Activated CD8-positive, alpha-beta memory T cell treated with anti-CD3 and anti-CD28 coated beads, Interleukin-2, amount 50 U/mL, for 1 hour (primary cell): Measurements from ENCODE around the gene CMTM2.

Experiments
- DNase-seq: peaks from one replicate; pipeline ENCODE4 v3.0.0-alpha.2; 2020; ENCODE audit errors: extremely low read depth

CMTM2 gene

GRCh38 chr16:66578651-66579531 is at the start of gene CMTM2:
Gene CMTM2 (plus strand): TSS chr16:66579463. CDS start chr16:66579608, 145 bp downstream.
- no peak for DNase-seq

- DNase-seq = no peak
These were observed 49.8 kb upstream of the CMTM2 start for GRCh38 chr16:66529475-66529874.

- DNase-seq = no peak
These were observed 44.9 kb upstream of the CMTM2 start for GRCh38 chr16:66534376-66534799.

GRCh38 chr16:66536525-66536924 is 42.7 kb upstream of the CMTM2 start:
- no peak for DNase-seq

- DNase-seq = no peak
These were observed 42.0 kb upstream of the CMTM2 start for GRCh38 chr16:66537236-66537635.

GRCh38 chr16:66538910-66539309 is 40.4 kb upstream of the CMTM2 start:
- DNase-seq = no peak

- no peak for DNase-seq
These were observed 39.4 kb upstream of the CMTM2 start for GRCh38 chr16:66539623-66540469.

- DNase-seq = no peak
These were observed 37.6 kb upstream of the CMTM2 start for GRCh38 chr16:66541388-66542355.

- DNase-seq = no peak
These were observed 36.9 kb upstream of the CMTM2 start for GRCh38 chr16:66542396-66542795.

GRCh38 chr16:66543541-66543940 is 35.7 kb upstream of the CMTM2 start:
- DNase-seq = no peak

GRCh38 chr16:66544016-66544757 is 35.1 kb upstream of the CMTM2 start:
- DNase-seq = no peak

- DNase-seq = no peak
These were observed 31.9 kb upstream of the CMTM2 start for GRCh38 chr16:66547101-66547989.

GRCh38 chr16:66548068-66548467 is 31.2 kb upstream of the CMTM2 start:
- no peak for DNase-seq

GRCh38 chr16:66548868-66549267 is 30.4 kb upstream of the CMTM2 start:
- no peak for DNase-seq

GRCh38 chr16:66549284-66550131 is 29.8 kb upstream of the CMTM2 start, which contains the start of gene TK2:
Gene TK2 (minus strand): TSS chr16:66550122. CDS start chr16:66550061, 61 bp downstream.
- no peak for DNase-seq

- DNase-seq = peak; percentile 27
These were observed 27.9 kb upstream of the CMTM2 start for GRCh38 chr16:66551348-66551759.

- no peak for DNase-seq
These were observed 27.4 kb upstream of the CMTM2 start for GRCh38 chr16:66551788-66552285.
